HG03135 (cell line): ENCODE data around the gene OTUD4.
"Not testable (repeated sequence)": the region's sequence is repeated elsewhere in the genome, so short reads cannot be mapped to it uniquely, and the experiment has no call there.

Experiments
- ATAC-seq: cut with Tn5 transposase; IDR thresholded peaks from one replicate; pipeline ENCODE4 v1.9.1; 2021; ENCODE audit warnings: mild to moderate bottlenecking, moderate library complexity; ENCODE audit not compliant: unreplicated experiment

OTUD4 gene

DNA sequence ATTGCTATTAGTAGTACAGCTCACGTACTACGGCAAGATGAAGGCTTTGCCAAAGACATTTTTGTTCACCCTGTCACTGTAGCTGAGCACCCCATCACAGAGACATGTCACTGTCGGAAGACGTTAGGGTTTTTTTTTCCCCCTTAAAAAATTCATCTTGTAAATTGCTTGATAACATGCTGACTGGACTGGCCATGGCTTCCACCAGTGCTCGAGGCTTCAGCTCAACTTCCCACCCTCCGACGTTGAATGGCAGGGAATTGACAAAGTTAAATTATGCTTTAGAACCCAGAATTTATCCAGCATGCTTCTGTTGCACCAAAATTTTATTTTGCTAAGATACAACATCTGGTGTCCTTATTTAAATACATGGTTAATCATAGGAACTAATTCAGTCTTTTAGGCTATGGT is 707 bp upstream of the OTUD4 start:
- ATAC-seq: peak; percentile 3

DNA sequence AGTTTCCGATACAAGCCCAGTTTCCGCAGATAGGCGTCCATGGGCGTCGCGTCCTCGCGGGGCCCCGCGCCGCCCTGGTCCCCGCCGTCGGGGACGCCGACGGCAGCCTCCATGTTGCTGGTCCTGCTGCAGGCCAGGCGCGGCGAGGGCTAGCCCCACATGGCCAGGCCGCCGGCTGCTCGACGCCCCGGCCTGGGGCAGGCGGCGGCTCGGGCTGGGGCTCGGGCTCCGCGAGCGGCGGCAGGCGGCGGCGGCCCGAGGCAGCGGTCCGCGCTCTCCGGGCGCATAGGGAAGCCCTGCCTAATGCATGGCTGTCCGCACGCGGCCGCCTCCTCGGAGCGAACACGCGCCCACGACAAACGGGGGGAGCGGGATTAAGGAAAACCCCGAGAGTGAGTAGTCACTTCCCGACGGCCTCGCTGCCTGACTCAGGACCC is 510 bp downstream of the OTUD4 start:
- ATAC-seq: peak; percentile 31

DNA sequence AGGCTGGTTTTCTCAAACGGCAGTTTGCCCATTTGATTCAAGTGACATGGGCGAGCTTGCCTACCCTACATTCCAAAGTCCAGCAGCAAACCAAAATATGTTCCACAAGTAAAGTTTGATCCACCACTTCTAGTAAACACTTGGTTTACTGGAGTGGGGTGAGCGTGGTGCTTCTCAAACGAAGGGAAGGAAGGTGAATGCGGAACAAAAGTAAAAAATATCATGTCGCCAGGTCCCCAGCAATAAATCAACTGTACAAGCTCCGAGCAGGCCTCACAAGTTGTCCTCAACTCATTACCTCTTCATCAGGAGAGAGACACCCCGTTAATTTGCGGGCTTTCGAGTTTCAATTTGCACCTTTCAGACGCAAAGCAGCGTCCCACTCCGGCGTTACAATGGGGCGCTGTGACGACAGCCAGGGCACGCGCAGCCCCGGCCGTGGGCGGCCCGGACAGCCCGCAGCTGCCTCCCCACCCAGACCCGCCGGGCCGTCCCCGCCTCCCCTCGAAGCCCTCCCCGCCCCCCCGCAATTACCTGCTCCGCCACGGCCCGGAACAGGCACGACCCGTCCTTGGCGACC is 1.0 kb downstream of the OTUD4 start:
- ATAC-seq: peak; percentile 36

DNA sequence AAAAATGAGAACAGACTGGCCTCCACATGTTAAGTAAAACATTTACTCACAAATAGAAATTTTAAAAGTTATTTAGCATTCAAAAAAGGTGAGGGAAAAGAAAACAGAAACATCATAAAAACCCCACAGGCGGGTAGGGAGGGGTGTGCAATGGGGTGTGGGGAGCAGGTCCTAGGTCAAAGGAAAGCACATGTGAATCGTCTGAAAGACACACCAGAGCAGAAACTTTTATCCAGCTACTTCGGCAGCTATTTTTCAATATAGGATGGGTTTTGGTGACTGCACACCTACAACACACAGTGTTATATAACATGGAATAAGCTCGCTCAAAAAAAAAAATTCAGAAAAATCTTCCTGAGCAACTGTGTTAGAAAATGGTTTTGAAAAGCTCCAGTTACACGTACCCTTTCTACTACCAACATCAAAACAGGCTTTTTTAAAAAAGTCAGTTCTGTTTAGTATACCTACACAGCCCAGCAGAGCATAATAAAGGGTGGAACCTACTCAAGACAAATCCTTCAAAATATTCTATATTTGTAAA is 1.6 kb downstream of the OTUD4 start:
- ATAC-seq: no peak

DNA sequence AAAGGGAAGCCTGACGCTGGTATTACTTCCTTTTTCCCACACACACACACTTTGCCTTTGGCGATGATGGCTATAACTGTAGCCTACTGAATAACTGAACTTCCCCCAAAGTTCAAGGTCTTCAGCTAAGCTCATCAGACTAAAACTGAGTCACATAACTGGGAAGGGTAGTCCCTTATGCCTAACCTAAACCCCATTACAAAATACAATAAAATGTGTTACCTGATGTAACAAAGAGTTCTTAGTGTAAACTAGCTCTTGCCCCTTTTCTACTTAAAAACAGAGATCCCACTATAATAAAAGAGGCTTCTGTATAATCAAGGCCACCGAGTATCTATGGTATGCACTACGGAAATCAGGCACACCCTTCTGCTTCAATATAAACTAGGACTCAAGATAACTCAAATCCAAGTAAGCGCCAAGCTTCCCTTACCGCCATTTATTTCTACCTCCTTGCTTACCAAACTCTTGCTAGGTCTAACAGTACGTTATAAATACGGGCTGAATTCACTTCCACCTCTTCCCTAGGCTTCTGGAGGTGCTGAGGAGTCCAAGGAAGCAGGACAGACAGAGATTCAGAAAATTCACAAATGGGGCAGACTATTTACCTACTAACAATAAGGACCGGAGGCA is 2.4 kb downstream of the OTUD4 start:
- no peak for ATAC-seq

DNA sequence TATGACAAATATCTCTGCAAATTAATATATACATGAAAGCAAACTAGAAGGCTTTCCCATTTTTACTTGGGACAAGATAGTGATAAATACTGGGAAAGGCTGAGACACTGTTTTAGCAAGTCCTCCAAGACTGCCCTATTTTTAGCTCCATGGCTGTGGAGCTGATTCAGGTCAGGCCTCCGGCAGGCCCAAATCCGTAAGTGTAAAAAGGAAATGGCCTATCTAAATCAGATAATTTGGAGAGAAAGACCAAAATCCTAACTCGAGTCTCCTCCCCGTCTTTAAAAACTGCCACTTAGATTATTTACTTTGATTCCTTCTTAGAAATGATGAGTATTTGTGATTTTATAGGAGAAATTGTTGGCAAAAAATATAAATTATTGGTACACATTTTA is 2.9 kb downstream of the OTUD4 start:
- ATAC-seq: no peak

DNA sequence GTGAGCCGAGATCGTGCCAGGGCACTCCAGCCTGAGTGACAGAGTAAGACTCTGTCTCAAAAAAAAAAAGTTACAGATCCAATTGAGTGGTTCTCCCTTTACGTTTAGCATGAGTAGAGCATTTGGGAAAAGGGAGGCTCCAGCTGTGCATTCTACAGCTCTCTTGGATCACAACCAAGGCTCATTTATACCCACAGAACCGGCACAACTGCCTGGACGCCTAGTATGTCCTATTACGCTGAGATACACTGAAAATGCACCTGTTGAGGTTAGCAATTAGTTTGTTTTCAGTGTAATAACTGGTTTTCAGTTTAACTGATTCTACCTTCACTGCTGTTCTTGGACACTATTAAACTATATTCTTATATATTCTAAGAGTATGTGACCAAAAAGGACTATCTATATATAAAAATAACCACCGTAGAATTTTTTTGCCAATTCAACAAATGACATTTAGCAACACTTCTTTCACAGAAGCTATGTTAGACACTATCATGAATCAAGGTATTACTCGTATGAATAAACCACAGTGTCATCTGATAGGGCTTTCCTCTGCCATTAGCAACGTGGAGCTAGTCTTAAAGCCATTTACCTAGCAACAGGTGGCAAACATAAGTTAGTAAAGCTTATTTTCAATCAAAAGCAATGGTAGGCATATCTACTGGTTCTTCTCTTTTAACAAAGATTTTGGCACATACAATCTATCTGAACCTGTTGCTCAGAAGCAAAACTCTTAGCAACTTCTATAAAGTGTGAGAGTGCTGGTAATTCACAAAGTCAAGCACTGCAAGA is 3.6 kb downstream of the OTUD4 start:
- no peak for ATAC-seq

DNA sequence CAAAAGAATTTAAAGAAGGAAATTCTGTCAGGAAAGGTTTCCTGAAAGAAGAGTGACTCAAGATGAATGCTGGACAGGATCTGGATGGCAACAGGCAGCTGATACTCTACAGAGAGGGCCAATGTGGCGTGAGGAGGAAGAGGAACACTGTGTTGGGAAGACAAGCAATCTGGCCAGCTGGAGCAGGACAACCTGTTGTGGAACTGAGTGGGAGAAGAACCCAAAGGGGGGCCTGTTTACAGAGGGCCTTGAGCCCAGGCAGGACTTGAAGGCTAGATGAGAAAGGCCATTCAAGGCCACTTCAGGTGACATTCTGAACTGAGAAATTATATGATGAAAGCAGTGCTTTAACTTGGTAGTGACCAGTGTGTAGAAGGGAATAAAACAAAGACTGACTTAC is 8.5 kb downstream of the OTUD4 start:
- ATAC-seq: no peak

DNA sequence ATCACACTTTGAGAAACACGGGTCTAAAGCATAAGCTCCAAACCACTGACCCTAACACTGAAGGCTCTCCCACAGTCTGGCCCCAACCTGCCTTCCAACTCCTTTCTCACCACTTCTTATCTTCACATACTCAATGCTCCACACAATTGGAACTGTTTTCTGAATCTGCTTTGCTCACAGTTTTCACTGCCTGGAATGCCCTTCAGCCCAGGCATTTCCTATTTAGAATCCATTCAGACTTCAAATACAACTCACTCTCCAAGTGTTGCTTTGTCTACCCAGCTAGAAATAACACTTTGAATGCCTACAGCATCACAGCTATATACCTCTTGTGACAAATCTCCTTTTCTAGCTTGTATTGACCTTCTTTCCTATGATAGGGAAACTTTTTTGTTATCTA is 10.2 kb downstream of the OTUD4 start:
- ATAC-seq: no peak

DNA sequence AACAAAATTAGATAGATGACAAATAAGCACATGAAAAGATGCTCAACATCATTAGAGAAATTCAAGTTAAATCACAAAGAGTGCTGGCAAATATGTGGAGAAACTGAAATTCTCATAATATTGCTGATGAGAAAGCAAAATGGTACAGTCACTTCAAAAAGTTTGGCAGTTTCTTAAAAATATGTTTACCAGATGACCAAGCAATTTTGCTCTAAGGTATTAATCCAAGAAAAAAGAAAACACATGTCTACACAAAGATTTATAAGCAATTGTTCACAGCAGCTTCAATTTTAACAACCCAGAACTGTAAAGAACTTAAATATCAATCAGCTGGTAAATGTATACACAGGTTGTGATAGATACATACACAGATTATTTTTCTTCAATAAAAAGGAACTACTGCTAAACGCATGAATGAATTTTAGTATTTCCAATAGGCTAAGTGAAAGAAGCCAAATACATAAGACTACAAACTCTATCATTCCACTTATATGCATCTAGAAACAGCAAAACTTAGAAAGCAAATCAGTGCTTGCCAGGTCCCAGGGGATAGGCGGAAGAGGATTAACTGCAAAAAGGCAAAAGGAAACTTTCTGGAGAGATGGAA is 11.7 kb downstream of the OTUD4 start:
- no peak for ATAC-seq

DNA sequence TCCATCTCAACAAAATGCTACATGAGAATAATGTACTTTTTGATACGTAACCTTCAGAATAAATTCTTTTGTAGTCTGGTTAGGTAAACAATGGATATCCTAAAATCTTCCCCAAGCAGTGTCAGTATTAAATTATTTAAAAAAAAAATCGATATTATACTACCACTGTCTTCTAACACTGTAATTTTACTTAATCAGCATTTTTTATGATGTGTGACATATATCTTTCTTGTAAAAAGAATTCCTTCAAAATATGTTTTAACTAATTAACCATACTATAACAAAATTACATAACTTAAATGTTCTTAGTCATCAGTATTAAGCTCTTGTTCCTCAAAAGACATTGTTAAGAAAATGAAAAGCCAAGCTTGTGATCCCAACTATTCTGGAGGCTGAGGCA is 12.5 kb downstream of the OTUD4 start:
- no peak for ATAC-seq

DNA sequence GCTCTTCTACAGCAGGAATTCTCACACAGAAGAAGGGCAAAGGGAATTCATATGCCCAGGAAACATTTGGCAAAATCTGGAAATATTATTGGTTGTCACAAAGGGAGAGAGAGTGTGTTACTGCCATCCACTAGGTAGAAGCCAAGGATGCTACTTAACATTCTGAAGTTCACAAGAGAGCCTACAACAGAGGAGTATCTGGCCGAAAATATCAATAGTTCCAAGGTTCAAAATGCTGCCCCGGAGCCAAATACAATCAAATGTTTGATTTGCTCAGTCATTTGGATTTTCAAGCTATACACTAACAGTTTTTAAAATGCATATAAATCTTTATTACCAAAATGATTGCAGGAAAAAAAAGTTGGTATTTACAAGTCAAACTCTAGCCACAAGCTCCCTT is 18.8 kb downstream of the OTUD4 start:
- ATAC-seq: no peak

DNA sequence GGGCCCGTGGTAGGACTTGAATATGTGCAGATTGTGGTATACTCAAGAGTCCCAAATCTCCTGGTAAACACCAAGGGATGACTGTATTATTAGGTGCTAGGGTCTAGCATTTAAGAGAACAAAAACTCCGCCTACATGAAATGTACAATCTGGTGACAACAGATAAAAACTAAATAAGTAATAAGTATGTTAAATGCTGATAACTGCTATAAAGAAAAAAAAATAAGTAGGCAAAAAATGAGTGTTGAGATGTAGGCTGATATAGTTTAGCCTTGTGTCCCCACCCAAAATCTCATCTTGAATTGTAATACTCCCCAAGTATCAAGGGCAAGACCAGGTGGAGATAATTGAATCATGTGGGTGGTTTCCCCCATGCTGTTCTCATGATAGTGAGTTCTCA is 23.4 kb downstream of the OTUD4 start:
- no peak for ATAC-seq

DNA sequence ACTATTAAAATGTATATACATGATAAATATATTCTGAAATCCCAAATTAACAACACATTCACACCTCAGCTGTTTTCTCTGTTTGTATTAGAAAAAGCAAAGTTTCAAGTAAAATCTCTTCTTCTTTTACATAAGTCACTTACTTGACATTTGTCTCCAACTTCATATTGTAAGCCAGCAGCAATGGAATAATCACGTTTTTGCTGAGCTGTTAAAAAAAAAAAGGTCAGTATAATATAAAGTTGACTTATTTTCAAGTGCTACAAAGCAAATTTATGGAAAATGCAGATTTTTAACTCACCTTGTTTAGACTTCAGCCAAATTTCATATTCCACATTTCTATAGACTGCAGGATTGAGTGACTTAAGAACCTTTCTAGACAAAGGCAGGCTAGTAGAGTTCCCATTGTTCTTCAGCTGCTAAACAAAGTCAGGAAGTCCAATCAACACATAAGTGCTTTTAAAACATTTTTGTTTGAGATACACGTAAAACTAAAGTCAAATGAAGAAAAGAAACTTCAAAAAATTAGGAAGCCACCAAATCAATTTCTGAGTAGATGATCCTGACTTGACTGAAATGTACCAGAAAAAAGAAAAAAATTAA is 25.0 kb downstream of the OTUD4 start:
- ATAC-seq: no peak

DNA sequence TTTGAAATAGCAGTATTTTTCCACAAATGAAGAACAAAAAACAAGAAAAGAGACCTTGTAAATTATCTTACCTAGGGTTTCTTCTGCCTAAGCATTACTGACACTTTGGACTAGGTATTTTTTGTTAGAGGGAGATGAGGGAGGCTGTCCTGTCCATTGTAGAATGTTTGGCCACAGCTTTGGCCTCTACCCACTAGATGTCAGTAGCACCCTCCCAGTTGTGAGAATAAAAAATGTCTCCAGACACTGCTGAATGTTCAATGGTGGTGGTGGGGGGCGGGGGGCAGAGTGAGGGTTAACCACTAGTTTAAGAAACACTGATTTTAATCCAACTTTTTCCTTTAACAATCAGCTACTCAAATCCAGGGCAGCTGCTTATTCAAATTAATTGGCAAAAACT is 25.8 kb downstream of the OTUD4 start:
- ATAC-seq: peak; percentile 57

DNA sequence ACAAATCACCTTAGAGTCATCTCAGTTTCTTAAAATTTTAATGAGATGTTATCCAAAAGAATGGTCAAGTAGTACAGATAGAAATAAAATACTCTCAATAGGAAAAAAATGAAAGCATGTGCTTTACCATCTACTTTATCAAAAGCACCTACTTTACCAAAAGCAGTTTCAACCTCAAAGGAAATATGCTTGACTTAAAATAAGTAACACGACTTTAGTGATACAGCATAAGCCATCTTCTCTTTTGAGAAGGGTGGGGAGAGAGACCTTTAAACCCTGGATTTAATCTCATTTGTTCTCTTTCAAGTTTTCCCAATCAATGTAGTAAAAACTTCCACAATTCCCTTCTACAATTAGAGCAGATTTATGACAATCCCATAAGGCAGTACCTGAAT is 26.5 kb downstream of the OTUD4 start:
- ATAC-seq: no peak

DNA sequence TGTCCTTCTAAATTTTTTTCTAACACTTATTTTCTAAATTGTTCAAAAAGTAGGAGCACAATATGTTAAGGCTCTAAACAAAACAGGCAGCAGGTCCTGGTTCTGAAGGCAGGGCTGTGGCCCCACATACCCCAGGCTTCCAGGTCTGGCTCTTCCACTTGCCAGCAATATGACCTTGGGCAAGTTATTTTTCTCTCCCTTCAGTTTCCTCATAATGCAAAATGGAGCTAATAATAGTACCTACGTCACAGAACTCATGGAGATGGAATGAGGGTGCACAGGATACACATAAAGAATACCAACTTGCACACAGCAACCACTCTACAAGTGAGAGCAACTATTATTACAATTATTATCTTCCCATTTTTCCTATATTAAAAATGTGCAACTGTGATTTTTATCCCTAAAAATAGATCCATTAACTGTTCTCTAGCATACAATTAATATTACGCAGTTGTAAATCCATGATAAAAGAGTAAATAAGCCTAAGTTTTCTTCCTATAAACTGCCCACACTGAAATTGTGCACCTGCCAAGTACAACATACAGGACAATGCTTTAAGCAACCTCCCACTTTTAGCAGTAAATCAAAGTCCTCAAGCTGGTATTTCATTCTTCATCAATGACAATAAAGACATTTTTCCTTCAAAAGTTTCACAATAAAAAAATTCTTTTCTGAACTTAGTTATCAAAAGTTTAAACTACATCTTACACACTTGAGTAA is 27.0 kb downstream of the OTUD4 start:
- ATAC-seq: no peak

DNA sequence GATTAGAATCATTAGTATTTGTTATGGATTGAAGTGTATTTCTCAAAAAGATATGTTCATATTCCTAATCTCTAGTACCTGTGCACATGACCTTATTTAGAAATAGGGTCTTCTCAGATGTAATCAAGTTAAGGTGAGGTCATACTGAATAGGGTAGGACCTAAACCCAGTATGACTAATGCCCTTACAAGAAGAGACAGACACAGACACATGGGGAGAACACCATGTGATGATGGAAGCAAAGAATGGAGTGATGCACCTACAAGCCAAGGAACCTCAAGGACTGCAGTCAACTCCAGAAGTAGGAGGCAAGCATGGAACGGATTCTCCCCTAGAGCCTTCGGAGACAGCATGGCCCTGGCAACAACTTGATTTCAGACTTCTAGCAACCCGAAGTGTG is 31.4 kb downstream of the OTUD4 start:
- ATAC-seq: no peak

DNA sequence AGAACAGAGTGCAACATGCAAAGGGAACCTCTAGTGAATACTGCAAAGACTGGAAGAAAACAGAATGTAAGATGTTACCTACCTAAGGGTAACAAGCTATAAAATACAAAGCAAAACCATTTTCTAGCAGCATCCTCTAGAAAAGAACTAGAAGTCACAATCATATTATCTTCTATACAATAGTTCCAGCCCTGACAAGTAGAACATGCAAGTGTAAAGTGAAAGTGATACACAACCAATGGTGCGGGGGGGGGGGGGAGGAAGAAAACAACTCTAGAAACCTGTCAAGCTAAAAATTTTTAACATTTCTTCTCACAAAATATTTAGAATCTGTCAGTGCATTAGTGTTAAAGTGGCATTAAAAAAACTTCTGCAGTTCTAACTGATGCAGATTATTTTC is 44.2 kb downstream of the OTUD4 start:
- not testable (repeated sequence) for ATAC-seq

DNA sequence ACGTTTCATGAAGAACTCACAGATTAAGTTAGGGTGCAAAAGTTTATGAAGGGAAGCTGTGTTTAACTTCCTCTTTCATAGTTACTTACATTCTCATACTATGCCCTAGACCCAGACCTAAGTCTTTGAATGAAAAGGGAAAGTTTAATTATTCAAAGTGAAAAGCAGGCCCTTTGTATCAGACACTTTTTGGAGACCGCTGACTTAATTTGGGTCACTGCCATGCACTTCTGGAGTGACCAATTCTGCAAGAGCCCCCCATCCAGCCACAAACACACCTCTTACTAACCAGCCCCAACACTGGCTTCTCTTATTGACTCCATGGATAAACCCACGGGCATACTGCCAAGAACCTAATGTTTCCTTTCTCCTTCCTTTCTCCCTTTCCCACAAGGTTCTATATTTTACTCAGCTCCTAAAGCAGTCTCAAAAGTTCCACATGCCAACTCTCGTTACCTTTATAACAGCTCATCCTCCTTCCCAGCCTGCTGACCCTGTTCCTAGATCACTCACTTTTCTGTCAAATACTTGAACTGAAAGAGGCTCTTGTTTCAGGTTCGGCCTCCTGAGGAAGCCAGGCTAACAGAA is 47.8 kb downstream of the OTUD4 start:
- ATAC-seq: peak; percentile 81
